ENCODE measurements around the gene YLPM1. TPM values are rescaled to one million over a fixed set of nuclear protein-coding genes. Genes with fewer than 3 reads are reported as not detected.

Gene YLPM1
- total and polyA plus RNA-seq, 10 of the 15 experiments (the other 5 are each of a cell fraction or from before 2014, with no cell fraction given): 11.1 to 48.2 (median 18.0) TPM

- TF ChIP-seq JUND (IDR thresholded peaks at IDR 0.05; ENCODE audit: low read depth, low read length): no peak
- TF ChIP-seq SPI1 (IDR thresholded peaks at IDR 0.05; ENCODE audit: borderline replicate concordance, insufficient read depth, low read depth, low read length): no peak
- TF ChIP-seq ZNF687 (IDR thresholded peaks at IDR 0.05): no peak
- no peak for TF ChIP-seq IKZF2 (IDR thresholded peaks at IDR 0.05)
- TF ChIP-seq CHD1 (IDR thresholded peaks at IDR 0.05; ENCODE audit: low read depth, low read length): no peak
- TF ChIP-seq NR2C1 (IDR thresholded peaks at IDR 0.05): no peak
- TF ChIP-seq ETV6 (conservative IDR thresholded peaks at IDR 0.05 in 1 of 2, IDR thresholded peaks at IDR 0.05 in 1 of 2; ENCODE audit: borderline replicate concordance in 1 of 2, low read depth in 1 of 2): no peak
These were observed 23.7 kb downstream of the YLPM1 start (continued) for GRCh38 chr14:74786796-74787315.
